Keratinocyte (primary cell): ENCODE measurements around the gene POC5. TPM values are rescaled to one million over a fixed set of nuclear protein-coding genes. Genes with fewer than 3 reads are reported as not detected.

Experiments used
- DNase-seq: peaks from one replicate; pipeline ENCODE4 v3.0.0-alpha.2; 2011; ENCODE audit warnings: low read depth, missing footprints, low spot score
- FAIRE-seq: peaks from 2 replicates; lab custom pipeline; 2011; peaks lifted over from hg19 to GRCh38; lab: Jason Lieb, UNC
- H2AFZ ChIP-seq: 2 replicates; pipeline ENCODE4 v1.6.0; 2012; ENCODE audit warnings: low read length, control low read depth, inconsistent platforms; ENCODE audit not compliant: control insufficient read depth
- H3K27ac ChIP-seq: 2 replicates; pipeline ENCODE4 v1.5.1; 2011; ENCODE audit warnings: low read length; ENCODE audit not compliant: control insufficient read depth, insufficient read depth
- H3K27me3 ChIP-seq: 3 replicates; pipeline ENCODE4 v1.6.0; 2011; ENCODE audit warnings: low read length; ENCODE audit not compliant: control insufficient read depth, insufficient read depth; ENCODE audit errors: extremely low read depth
- H3K36me3 ChIP-seq, 2 experiments: 2 replicates in 1 of 2; 3 replicates in 1 of 2; pipeline ENCODE4 v1.5.1; 2011; ENCODE audit warnings: low read length in 2 of 2, mild to moderate bottlenecking in 1 of 2; ENCODE audit not compliant: control insufficient read depth in 2 of 2, insufficient read depth in 2 of 2; ENCODE audit errors: extremely low read depth in 1 of 2
- H3K4me1 ChIP-seq: 3 replicates; pipeline ENCODE4 v1.5.1; 2011; ENCODE audit warnings: low read length; ENCODE audit not compliant: control insufficient read depth, insufficient read depth; ENCODE audit errors: extremely low read depth
- H3K4me2 ChIP-seq: 3 replicates; pipeline ENCODE4 v1.6.0; 2011; ENCODE audit warnings: low read depth, low read length; ENCODE audit not compliant: control insufficient read depth, insufficient read depth; ENCODE audit errors: extremely low read depth
- H3K4me3 ChIP-seq, 3 experiments: fragments of 200-600 bp in 1 of 3; sonication (generic) in 1 of 3; 2 replicates in 2 of 3; 3 replicates in 1 of 3; pipeline ENCODE4 v1.5.1; 2011 to 2016; ENCODE audit warnings: low read length in 3 of 3, mild to moderate bottlenecking in 3 of 3, control low read depth in 2 of 3, inconsistent platforms in 1 of 3, low read depth in 1 of 3, mixed read lengths in 1 of 3, mixed run types in 1 of 3, moderate library complexity in 1 of 3; ENCODE audit not compliant: control insufficient read depth in 2 of 3, insufficient read depth in 2 of 3; ENCODE audit errors: extremely low read depth in 1 of 3
- H3K79me2 ChIP-seq: 2 replicates; pipeline ENCODE4 v1.6.0; 2012; ENCODE audit warnings: low read length; ENCODE audit not compliant: control insufficient read depth, insufficient read depth
- H3K9ac ChIP-seq: 3 replicates; pipeline ENCODE4 v1.6.0; 2011; ENCODE audit warnings: low read length; ENCODE audit not compliant: control insufficient read depth, insufficient read depth; ENCODE audit errors: extremely low read depth
- H3K9me1 ChIP-seq: 3 replicates; pipeline ENCODE4 v1.6.0; 2011; ENCODE audit warnings: low read length; ENCODE audit not compliant: control insufficient read depth, insufficient read depth; ENCODE audit errors: extremely low read depth
- H3K9me3 ChIP-seq: 2 replicates; pipeline ENCODE4 v1.5.1; 2012; ENCODE audit warnings: low read depth, low read length; ENCODE audit not compliant: control insufficient read depth
- H4K20me1 ChIP-seq: 3 replicates; pipeline ENCODE4 v1.6.0; 2011; ENCODE audit warnings: low read length; ENCODE audit not compliant: control insufficient read depth, insufficient read depth; ENCODE audit errors: extremely low read depth
- EZH2 ChIP-seq: IDR thresholded peaks from one replicate; pipeline ENCODE4 v1.6.1; 2012; ENCODE audit warnings: inconsistent platforms, mild to moderate bottlenecking, low read length, moderate library complexity
- dilution Hi-C: fragments of 300-500 bp; cut with MboI; formaldehyde crosslinking; loops from one replicate; pipeline ENCODE4 v1.7.0; 2020; ENCODE audit warnings: low sequenced_read_pairs; ENCODE audit not compliant: extremely low pct_ligation_motif_present
- polyA plus RNA-seq, 5 experiments: library from polyadenylated mRNA; depleted of rRNA in 3 of 5; stranded (reverse) in 3 of 5; stranded (forward) in 1 of 5; unstranded in 1 of 5; fragments of >200 nt; gene quantifications; 1 replicate in 1 of 5; 2 replicates in 3 of 5; 3 replicates in 1 of 5; pipeline versions ENCODE4 v1.2.1 to v1.2.3, GENCODE V29; 2011 to 2012; ENCODE audit warnings: missing spikeins in 2 of 5, low read depth in 1 of 5, low replicate concordance in 1 of 5
- TF ChIP-seq, protein P1 (sequence below), 3 experiments: IDR thresholded peaks in 1 of 3; conservative IDR thresholded peaks in 1 of 3; optimal IDR thresholded peaks in 1 of 3; 2 replicates in 2 of 3; 3 replicates in 1 of 3; pipeline versions ENCODE3 to v1.5.1; 2011; ENCODE audit warnings: low read length in 3 of 3, mild to moderate bottlenecking in 3 of 3, moderate library complexity in 2 of 3, control low read depth in 1 of 3, inconsistent platforms in 1 of 3; ENCODE audit not compliant: insufficient read depth in 2 of 3; ENCODE audit errors: extremely low read depth in 1 of 3

POC5 gene
- polyA plus RNA-seq, 1 donor (not counting 4 experiments of a cell fraction or from before 2014, with no cell fraction given): 10.4 TPM

DNA sequence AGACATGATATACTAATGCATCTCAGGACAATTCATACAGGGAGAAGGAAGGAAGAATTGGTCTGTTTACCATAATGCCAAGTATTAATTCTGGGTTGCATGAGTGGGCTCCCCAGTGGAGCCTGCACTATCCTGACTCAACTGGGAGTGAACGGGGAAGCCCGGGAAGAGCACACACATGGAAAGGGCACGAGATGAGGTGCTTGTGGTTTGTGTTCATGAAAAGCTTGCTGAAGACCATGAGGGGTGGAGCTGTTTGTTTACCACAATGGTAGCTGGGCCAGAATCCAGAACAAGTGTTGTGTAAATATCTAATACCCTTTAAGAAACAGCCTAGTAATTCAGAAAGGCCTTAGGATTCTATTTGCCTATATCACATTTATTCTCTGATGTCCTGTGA is 44.6 kb downstream of the POC5 start:
- H3K4me1 ChIP-seq: peaks cover 5% of the 10 kb centered on the region
- no peaks in the 10 kb centered on the region for H3K9me3 ChIP-seq
- no peak overlapping the region for H3K4me2 ChIP-seq
- H3K27ac ChIP-seq: no peak overlapping the region
- no peak for DNase-seq
- H3K9me1 ChIP-seq: no peaks in the 10 kb centered on the region
- no peaks in the 10 kb centered on the region for H3K79me2 ChIP-seq
- no peak overlapping the region for H3K9ac ChIP-seq
- dilution Hi-C loops: no loop called here
- H3K36me3 ChIP-seq: peaks cover 2 to 9% of the 10 kb centered on the region in 2 experiments
- no peak overlapping the region for H2AFZ ChIP-seq
- H4K20me1 ChIP-seq: no peaks in the 10 kb centered on the region
- H3K4me3 ChIP-seq: no peak overlapping the region
- FAIRE-seq: no peak
- no peak for TF ChIP-seq EZH2
- TF ChIP-seq, protein P1, sequence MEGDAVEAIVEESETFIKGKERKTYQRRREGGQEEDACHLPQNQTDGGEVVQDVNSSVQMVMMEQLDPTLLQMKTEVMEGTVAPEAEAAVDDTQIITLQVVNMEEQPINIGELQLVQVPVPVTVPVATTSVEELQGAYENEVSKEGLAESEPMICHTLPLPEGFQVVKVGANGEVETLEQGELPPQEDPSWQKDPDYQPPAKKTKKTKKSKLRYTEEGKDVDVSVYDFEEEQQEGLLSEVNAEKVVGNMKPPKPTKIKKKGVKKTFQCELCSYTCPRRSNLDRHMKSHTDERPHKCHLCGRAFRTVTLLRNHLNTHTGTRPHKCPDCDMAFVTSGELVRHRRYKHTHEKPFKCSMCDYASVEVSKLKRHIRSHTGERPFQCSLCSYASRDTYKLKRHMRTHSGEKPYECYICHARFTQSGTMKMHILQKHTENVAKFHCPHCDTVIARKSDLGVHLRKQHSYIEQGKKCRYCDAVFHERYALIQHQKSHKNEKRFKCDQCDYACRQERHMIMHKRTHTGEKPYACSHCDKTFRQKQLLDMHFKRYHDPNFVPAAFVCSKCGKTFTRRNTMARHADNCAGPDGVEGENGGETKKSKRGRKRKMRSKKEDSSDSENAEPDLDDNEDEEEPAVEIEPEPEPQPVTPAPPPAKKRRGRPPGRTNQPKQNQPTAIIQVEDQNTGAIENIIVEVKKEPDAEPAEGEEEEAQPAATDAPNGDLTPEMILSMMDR (optimal IDR thresholded peaks at IDR 0.05 in 1 of 3, IDR thresholded peaks at IDR 0.05 in 1 of 3, conservative IDR thresholded peaks at IDR 0.05 in 1 of 3; ENCODE audit: extremely low read depth in 1 of 3, insufficient read depth in 2 of 3, low read length in 3 of 3): no peak
- H3K27me3 ChIP-seq: no peaks in the 10 kb centered on the region

DNA sequence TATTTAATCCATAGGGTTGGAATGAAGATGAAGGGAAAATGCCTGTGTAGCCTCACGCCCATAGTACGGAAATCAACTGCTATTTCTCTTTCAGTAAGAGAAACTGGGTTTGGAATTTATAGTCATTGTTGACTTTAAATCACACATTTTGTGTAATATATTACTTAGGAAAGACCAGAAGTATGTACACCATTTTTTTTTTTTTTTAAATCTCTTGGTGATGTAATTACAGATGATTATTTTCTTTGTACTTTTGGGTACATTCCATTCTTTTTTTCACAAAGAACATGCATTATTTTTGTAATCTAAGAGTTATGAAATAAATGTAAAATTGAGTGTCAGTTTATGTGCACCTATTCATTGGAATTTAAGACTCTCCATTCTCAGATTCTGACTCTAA is 45.7 kb downstream of the POC5 start:
- H3K36me3 ChIP-seq: peaks cover 2 to 9% of the 10 kb centered on the region in 2 experiments
- no peaks in the 10 kb centered on the region for H3K27me3 ChIP-seq
- no peak overlapping the region for H2AFZ ChIP-seq
- no peak for DNase-seq
- TF ChIP-seq, protein P1 (optimal IDR thresholded peaks at IDR 0.05 in 1 of 3, IDR thresholded peaks at IDR 0.05 in 1 of 3, conservative IDR thresholded peaks at IDR 0.05 in 1 of 3; ENCODE audit: extremely low read depth in 1 of 3, insufficient read depth in 2 of 3, low read length in 3 of 3): no peak
- no peak overlapping the region for H3K9ac ChIP-seq
- no peaks in the 10 kb centered on the region for H3K79me2 ChIP-seq
- no peaks in the 10 kb centered on the region for H4K20me1 ChIP-seq
- H3K4me3 ChIP-seq: no peak overlapping the region
- H3K9me1 ChIP-seq: no peaks in the 10 kb centered on the region
- H3K9me3 ChIP-seq: no peaks in the 10 kb centered on the region
- no peak overlapping the region for H3K4me2 ChIP-seq
- no peak overlapping the region for H3K27ac ChIP-seq
- dilution Hi-C loops: no loop called here
- no peak for FAIRE-seq
- peaks cover 5% of the 10 kb centered on the region for H3K4me1 ChIP-seq
